ACC112 (cell line): ENCODE data around the gene H2BK1.

ENCODE experiments used
- H2AFZ ChIP-seq: fragments of 200-600 bp; sonication (generic); one replicate; pipeline ENCODE4 v1.6.0; 2017; ENCODE audit warnings: antibody characterized with exemption, low read length; ENCODE audit not compliant: unreplicated experiment
- H3K27ac ChIP-seq: fragments of 200-600 bp; sonication (generic); 2 replicates; pipeline ENCODE4 v1.5.1; 2014; ENCODE audit warnings: low read depth, mild to moderate bottlenecking, antibody characterized with exemption, low read length, moderate library complexity
- H3K27me3 ChIP-seq: fragments of 200-600 bp; sonication (generic); 2 replicates; pipeline ENCODE4 v1.6.1; 2014; ENCODE audit warnings: mild to moderate bottlenecking, antibody characterized with exemption, low read length, moderate library complexity, mixed read lengths; ENCODE audit not compliant: insufficient read depth
- H3K36me3 ChIP-seq: fragments of 200-600 bp; sonication (generic); 2 replicates; pipeline ENCODE4 v1.6.1; 2016; ENCODE audit warnings: mild to moderate bottlenecking, antibody characterized with exemption, low read length, moderate library complexity, mixed read lengths; ENCODE audit not compliant: insufficient read depth
- H3K4me1 ChIP-seq: fragments of 200-600 bp; sonication (generic); one replicate; pipeline ENCODE4 v1.6.1; 2016; ENCODE audit warnings: low read length, mixed read lengths; ENCODE audit not compliant: insufficient read depth, unreplicated experiment, control insufficient read depth
- H3K4me3 ChIP-seq: fragments of 200-600 bp; sonication (generic); 2 replicates; pipeline ENCODE4 v1.5.1; 2014; ENCODE audit warnings: mild to moderate bottlenecking, low read depth, low read length
- H3K79me2 ChIP-seq: fragments of 200-600 bp; sonication (generic); one replicate; pipeline ENCODE4 v1.6.0; 2016; ENCODE audit warnings: low read length; ENCODE audit not compliant: control insufficient read depth, unreplicated experiment, insufficient read depth

Gene H2BK1

DNA sequence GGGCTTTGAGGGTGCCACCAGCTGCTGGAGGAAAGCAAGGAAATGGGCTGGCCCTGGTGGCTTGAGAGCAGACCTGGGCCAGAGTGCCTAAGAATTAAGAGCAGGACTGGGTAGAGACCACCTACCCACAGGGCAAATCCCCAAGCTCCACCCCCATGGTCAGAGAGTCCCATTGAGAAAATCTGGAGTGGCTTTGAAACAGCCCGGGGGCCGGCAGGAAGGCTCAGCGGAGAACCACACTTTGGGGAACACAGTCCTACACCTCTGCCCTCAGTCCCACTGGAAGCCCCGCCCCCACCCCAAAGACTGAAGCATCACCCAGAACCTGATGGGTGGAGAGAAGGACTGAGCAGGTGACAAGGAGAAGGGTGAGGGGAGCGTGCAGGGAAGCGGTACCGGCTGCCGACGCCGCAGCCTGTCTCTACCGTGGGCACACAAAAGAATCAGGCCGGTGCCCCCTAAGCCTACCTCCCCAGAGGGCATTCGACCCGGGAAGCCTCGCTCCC lies 34.6 kb upstream of the H2BK1 start:
- H3K4me3 ChIP-seq = peak overlapping the region; percentile 51
- H3K27ac ChIP-seq = no peak overlapping the region
- H2AFZ ChIP-seq = no peak overlapping the region
- peaks cover 12% of the 10 kb centered on the region for H3K79me2 ChIP-seq
- no peaks in the 10 kb centered on the region for H3K27me3 ChIP-seq
- H3K4me1 ChIP-seq = peaks cover 35% of the 10 kb centered on the region
- no peaks in the 10 kb centered on the region for H3K36me3 ChIP-seq

DNA sequence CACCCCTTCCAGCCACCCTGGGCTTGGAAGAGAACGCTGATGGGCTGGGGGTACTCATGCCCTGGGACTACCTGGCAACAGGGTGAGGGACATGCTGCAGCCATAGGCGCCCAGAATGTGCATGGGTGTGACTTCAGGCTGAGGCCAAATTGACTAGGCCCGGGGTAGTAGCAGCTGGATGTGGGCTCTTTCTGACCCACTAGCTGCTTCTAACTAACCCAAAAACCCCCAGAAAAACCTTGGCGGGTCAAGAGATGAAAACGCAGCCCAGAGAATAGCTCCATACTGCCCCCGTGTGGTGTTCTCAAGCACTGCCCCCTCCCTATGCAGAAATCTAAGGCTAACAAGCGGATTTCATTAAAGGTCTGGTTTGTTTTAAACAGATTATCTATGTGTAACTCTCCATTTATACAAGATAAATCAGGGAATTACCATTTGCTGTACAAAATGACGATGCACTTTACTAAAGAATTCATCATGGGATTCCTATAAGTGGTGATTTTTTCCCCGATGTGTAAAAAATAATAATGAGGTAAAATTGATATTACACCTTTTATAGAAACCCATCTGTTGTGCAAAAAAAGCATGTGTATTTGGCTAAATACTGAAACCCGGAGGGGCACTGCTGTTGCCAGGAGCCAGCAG lies 34.0 kb upstream of the H2BK1 start:
- Histone ChIP-seq H3K36me3 (no peaks in the 10 kb centered on the region), H3K4me1 (peaks cover 31% of the 10 kb centered on the region), H3K79me2 (peaks cover 12% of the 10 kb centered on the region), H3K27me3 (no peaks in the 10 kb centered on the region), H3K27ac (no peak overlapping the region), H3K4me3 (no peak overlapping the region), H2AFZ (no peak overlapping the region)

GRCh38 chr7:151243408-151244195 lies 33.3 kb upstream of the H2BK1 start:
- Histone ChIP-seq H3K27ac (no peak overlapping the region), H3K36me3 (no peaks in the 10 kb centered on the region), H3K27me3 (no peaks in the 10 kb centered on the region), H3K4me3 (no peak overlapping the region), H3K79me2 (peaks cover 12% of the 10 kb centered on the region), H2AFZ (no peak overlapping the region), H3K4me1 (peaks cover 30% of the 10 kb centered on the region)

DNA sequence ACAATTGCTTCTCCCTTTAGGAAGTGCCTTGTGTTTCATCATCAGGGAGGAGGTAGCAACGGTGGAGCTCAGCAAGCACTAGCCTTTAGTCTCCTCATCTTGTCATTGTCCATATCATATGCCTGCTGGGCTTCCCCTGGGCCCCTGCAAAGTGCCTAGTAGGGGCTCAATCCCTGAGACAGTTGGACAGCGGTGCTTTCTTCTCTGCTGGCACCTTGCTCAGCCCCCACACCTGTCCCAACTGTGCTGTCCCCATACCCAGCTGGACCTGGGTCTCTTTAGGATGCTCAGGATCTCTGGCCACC lies 32.7 kb upstream of the H2BK1 start:
- H2AFZ ChIP-seq = no peak overlapping the region
- no peak overlapping the region for H3K27ac ChIP-seq
- H3K4me1 ChIP-seq = peaks cover 30% of the 10 kb centered on the region
- H3K27me3 ChIP-seq = no peaks in the 10 kb centered on the region
- no peaks in the 10 kb centered on the region for H3K36me3 ChIP-seq
- H3K79me2 ChIP-seq = peaks cover 17% of the 10 kb centered on the region
- no peak overlapping the region for H3K4me3 ChIP-seq

- Histone ChIP-seq H3K4me1 (peaks cover 30% of the 10 kb centered on the region), H3K36me3 (no peaks in the 10 kb centered on the region), H3K27ac (no peak overlapping the region), H2AFZ (no peak overlapping the region), H3K27me3 (no peaks in the 10 kb centered on the region), H3K79me2 (peaks cover 18% of the 10 kb centered on the region), H3K4me3 (no peak overlapping the region)
Observed at GRCh38 chr7:151242159-151243044, 32.1 kb upstream of the H2BK1 start.

GRCh38 chr7:151241755-151242096 lies 31.4 kb upstream of the H2BK1 start:
- peaks cover 24% of the 10 kb centered on the region for H3K4me1 ChIP-seq
- H3K4me3 ChIP-seq = no peak overlapping the region
- no peak overlapping the region for H3K27ac ChIP-seq
- no peaks in the 10 kb centered on the region for H3K27me3 ChIP-seq
- H3K36me3 ChIP-seq = 0 out of 2 replicates have a peak, but pooled peaks cover 4% of the 10 kb centered on the region
- H2AFZ ChIP-seq = no peak overlapping the region
- H3K79me2 ChIP-seq = peaks cover 18% of the 10 kb centered on the region

GRCh38 chr7:151240942-151241754 lies 30.9 kb upstream of the H2BK1 start:
- H3K4me1 ChIP-seq = peaks cover 18% of the 10 kb centered on the region
- H3K27me3 ChIP-seq = no peaks in the 10 kb centered on the region
- no peak overlapping the region for H3K4me3 ChIP-seq
- peak overlapping the region; percentile 49 for H3K27ac ChIP-seq
- H3K79me2 ChIP-seq = peaks cover 23% of the 10 kb centered on the region
- 0 out of 2 replicates have a peak, but pooled peaks cover 4% of the 10 kb centered on the region for H3K36me3 ChIP-seq
- H2AFZ ChIP-seq = no peak overlapping the region

DNA sequence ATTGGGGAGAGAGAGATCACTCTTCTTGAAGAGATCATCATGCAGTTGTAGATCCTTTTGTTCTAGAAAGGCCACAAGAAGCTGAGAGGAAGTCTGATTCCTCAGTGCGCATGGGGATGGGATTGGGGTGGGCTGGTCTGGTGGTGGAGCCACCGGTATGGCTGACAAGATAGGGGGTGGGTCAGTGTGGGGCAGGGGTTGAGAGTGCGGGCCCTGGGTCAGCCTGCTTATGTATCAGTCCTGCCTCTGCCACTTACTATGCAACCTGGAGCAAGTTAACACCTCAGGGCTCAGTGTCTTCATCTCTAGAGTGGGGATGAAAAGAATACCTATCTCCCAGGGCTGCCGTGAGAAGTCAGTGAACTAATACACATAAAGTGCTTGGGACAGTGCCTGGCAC lies 30.2 kb upstream of the H2BK1 start:
- peaks cover 29% of the 10 kb centered on the region for H3K79me2 ChIP-seq
- peaks cover 14% of the 10 kb centered on the region for H3K4me1 ChIP-seq
- 0 out of 2 replicates have a peak, but pooled peaks cover 4% of the 10 kb centered on the region for H3K36me3 ChIP-seq
- H3K27me3 ChIP-seq = no peaks in the 10 kb centered on the region
- no peak overlapping the region for H3K4me3 ChIP-seq
- H3K27ac ChIP-seq = peak overlapping the region; percentile 49
- no peak overlapping the region for H2AFZ ChIP-seq

GRCh38 chr7:151239837-151240459 lies 29.7 kb upstream of the H2BK1 start:
- H3K36me3 ChIP-seq = 0 out of 2 replicates have a peak, but pooled peaks cover 4% of the 10 kb centered on the region

More at GRCh38 chr7:151239837-151240459, 29.7 kb upstream of the H2BK1 start:
- H3K79me2 ChIP-seq = peaks cover 35% of the 10 kb centered on the region
- H3K27me3 ChIP-seq = no peaks in the 10 kb centered on the region
- H3K4me1 ChIP-seq = peaks cover 10% of the 10 kb centered on the region
- H3K27ac ChIP-seq = no peak overlapping the region
- no peak overlapping the region for H2AFZ ChIP-seq
- H3K4me3 ChIP-seq = no peak overlapping the region
